Astrocyte of the spinal cord (primary cell): ENCODE data around the gene RPS4Y2.

Source experiments
- DNase-seq: peaks from one replicate; pipeline ENCODE4 v3.0.0; 2011; ENCODE audit warnings: low read depth, low spot score
- H3K4me3 ChIP-seq: 2 replicates; pipeline ENCODE4 v1.5.1; 2011; ENCODE audit warnings: low read depth, mild to moderate bottlenecking, low read length, moderate library complexity
- in situ Hi-C: cut with HindIII; loops from 2 replicates; pipeline ENCODE4 v1.10.0; 2017; ENCODE audit warnings: low sequenced_read_pairs
- TF ChIP-seq, protein P1 (sequence below): IDR thresholded peaks from 2 replicates; pipeline ENCODE4 v1.5.1; 2012; ENCODE audit warnings: low read depth, mild to moderate bottlenecking, low read length, inconsistent platforms

Gene RPS4Y2

DNA sequence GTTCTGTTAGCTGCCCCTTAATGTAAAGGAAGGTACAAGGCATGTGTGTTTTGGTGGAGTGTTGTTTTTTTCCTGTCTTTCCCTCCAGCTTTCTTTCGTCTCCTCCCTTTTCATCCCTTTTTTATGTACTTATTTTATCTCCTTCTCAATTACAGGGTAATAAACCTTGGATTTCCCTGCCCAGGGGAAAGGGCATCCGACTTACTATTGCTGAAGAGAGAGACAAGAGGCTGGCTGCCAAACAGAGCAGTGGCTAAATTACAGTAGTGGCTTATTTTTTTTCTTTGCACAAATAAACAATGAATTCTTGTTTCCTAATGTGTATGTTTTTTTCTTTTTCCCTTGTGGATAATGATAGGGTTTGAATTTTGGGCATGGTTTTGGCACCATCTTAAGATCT, 24.9 kb downstream of the RPS4Y2 start:
- in situ Hi-C loops = no loop called here
- TF ChIP-seq, protein P1, sequence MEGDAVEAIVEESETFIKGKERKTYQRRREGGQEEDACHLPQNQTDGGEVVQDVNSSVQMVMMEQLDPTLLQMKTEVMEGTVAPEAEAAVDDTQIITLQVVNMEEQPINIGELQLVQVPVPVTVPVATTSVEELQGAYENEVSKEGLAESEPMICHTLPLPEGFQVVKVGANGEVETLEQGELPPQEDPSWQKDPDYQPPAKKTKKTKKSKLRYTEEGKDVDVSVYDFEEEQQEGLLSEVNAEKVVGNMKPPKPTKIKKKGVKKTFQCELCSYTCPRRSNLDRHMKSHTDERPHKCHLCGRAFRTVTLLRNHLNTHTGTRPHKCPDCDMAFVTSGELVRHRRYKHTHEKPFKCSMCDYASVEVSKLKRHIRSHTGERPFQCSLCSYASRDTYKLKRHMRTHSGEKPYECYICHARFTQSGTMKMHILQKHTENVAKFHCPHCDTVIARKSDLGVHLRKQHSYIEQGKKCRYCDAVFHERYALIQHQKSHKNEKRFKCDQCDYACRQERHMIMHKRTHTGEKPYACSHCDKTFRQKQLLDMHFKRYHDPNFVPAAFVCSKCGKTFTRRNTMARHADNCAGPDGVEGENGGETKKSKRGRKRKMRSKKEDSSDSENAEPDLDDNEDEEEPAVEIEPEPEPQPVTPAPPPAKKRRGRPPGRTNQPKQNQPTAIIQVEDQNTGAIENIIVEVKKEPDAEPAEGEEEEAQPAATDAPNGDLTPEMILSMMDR = no peak
- DNase-seq = no peak
- H3K4me3 ChIP-seq = no peak overlapping the region

DNA sequence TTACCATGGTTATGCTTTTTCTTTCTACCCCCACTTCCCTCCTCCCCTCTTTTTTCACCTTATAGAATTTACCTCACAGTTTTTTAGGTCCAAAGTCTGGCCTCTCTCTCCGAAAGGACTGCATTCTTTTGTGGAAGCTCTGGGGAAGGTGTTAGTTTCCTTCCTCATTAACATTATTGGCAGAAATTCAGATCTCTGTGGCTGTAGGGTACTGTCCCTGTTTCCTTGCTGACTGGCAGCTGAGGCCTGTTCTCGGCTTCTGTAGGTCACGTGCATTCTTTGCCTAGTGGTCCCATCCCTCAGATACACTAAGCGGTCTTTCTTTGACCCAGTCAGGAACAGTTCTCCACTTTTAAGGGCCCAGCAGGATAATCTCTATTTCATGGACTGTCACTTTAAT, 25.5 kb downstream of the RPS4Y2 start:
- DNase-seq = no peak
- TF ChIP-seq, protein P1 = no peak
- in situ Hi-C loops = no loop called here
- no peak overlapping the region for H3K4me3 ChIP-seq

- in situ Hi-C loops = no loop called here
- no peak for DNase-seq
- TF ChIP-seq, protein P1 = no peak
- no peak overlapping the region for H3K4me3 ChIP-seq
Observed at GRCh38 chrY:20784965-20785364, 29.1 kb downstream of the RPS4Y2 start.

- in situ Hi-C loops = no loop called here
- TF ChIP-seq, protein P1 = no peak
- no peak for DNase-seq
- H3K4me3 ChIP-seq = no peak overlapping the region
Observed at GRCh38 chrY:20787076-20787475, 31.2 kb downstream of the RPS4Y2 start.

DNA sequence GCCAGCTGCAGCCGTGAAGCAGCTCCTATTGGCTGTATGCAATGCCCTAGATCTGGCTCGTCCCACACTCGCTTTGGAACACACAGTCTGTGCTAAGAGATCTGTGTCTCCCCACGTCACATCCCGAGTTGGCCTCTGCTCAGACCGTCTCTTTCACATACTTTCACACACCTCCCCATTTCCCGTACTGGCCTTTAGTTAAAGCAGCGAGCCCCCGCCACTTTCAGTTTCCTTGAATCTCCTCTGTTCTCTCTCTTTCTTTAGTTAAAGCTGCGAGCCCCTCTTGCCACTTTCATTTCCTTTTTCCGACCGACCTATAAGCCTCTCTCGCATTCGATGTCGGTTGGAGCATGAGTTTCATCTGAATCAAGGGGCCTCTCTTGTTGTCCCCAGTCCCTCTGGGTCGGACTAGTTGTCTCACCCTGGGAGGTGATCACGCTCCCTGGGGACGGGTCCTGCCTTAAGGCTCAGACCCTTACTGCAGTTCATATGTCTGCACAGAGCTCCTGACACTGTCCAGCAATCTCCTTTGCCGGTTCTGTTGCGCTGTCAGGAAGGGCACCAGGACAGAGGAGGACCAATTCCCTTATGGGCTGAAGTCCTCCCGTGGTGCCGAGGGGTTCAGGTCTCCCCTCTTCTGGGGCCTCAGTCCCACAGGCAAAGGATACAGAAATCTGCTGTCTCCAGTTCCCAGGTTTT, 42.6 kb downstream of the RPS4Y2 start:
- no peak overlapping the region for H3K4me3 ChIP-seq
- in situ Hi-C loops = no loop called here
- no peak for DNase-seq
- TF ChIP-seq, protein P1 = no peak

DNA sequence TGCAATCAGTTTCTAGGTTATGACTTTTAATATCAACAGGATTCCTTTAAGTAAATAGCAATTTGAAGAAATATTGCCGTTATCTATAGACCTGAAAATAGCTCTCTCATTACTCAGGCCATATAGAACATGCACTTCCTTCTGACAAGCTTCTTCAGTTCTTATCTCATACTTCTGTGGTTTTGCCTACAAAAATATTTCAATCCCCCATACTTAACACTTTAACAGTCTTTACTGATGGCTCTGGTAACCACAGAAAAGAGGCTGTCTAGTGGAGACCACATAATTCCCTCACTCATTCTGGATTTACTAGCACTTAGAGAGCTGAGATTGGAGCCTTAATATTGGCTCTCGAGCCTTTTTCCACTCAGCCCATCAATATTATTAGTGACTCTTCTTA, 46.8 kb downstream of the RPS4Y2 start:
- TF ChIP-seq, protein P1 = no peak
- in situ Hi-C loops = no loop called here
- H3K4me3 ChIP-seq = no peak overlapping the region
- DNase-seq = no peak
